NCI-H2171 treated with DMSO at 0.1 percent for 48 hours (cell line): Measurements from ENCODE around the gene PHACTR2.
"Not testable (repeated sequence)": the region's sequence is repeated elsewhere in the genome, so short reads cannot be mapped to it uniquely, and the experiment has no call there.

Source experiments
- DNase-seq: peaks from one replicate; lab custom pipeline; 2025; lab: John Stamatoyannopoulos, UW

Gene PHACTR2

DNA sequence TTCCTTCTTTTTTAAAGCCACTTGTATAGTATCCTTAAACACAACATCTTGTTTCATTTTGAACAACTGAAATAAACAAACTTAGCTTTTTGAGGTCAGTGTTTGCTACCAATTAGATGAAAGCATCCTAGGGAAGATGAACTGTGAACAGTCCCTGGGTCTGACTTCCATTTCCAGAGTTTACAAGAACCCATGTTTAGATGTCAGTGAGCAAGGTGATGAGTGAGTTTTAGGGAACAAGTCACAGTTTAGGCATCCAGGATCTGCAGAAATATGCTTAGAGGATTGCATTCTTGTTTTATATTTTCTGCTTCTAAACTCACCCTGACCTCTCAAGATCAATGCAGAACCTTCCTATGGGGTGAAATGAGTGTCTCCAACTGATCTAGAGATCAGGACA, 189.5 kb downstream of the PHACTR2 start:
- no peak for DNase-seq

DNA sequence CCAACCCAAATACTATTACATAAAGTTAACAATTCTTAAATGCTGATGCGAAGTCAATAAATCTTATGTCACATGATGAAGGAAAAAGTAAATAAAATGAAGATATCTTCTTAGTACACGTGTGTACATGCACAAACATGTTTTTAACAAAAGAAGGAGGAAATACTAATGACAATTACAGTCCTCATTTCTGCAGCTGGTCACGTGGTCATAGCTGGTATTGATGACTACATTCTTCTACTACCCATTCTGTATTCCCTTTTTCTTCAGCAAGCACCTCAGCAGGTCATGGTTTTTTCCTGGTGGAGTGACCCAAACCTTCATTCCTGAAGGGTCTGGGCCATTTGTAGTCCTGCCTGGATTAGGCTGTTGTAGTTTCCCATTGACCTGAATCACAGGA, 191.0 kb downstream of the PHACTR2 start:
- not testable (repeated sequence) for DNase-seq

DNA sequence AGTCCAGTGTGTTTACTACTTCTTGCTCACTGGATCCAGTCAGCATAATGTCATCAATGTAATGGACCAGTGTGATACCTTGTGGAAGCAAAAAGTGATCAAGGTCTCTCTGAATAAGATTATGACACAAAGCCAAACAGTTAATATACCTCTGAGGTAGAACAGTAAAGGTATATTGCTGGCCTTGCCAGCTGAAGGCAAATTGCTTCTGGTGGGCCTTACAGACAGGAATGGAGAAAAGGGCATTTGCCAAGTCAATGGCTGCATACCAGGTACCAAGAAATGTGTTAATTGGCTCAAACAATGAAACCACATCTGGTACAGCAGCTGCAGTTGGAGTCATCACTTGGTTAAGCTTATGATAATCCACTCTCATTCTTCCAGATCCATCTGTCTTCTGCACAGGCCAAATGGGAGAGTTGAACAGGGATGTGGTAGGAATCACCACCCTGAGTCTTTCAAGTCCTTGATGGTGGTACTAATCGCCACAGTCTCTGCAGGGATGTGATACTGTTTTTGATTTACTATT, 193.5 kb downstream of the PHACTR2 start:
- not testable (repeated sequence) for DNase-seq

DNA sequence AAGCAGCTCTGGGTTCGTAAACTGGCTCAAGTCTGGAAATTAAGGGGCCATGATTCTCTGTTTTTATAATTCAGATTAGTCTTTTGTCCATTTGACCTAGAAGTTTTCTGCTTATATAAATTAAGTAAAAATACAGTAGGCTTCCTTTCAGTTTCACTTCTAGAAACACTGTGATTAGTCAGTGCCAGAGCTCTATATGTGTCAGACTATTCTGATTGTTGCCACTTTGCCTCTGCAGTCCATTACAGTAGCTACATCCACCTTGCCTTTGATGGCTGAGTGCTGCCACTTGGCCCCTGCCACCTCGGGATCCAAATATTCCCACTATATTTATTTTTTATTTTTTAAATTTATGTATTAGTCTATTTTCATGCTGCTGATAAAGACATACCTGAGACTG, 194.4 kb downstream of the PHACTR2 start:
- DNase-seq: no peak

DNA sequence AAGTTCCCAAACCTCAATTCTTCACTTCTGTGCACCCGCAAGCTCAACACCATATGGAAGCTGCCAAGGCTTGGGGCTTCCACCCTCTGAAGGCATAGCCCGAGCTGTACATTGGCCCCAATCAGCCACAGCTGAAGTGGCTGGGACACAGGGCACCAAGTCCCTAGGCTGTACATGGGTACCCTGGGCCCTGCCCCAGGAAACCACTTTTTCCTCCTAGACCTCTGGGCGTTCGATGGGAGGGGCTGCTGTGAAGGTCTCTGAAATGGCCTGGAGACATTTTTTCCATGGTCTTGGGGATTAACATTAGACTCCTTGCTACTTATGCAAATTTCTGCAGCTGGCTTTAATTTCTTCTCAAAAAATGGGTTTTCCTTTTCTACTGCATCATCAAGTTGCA, 195.8 kb downstream of the PHACTR2 start:
- not testable (repeated sequence) for DNase-seq

DNA sequence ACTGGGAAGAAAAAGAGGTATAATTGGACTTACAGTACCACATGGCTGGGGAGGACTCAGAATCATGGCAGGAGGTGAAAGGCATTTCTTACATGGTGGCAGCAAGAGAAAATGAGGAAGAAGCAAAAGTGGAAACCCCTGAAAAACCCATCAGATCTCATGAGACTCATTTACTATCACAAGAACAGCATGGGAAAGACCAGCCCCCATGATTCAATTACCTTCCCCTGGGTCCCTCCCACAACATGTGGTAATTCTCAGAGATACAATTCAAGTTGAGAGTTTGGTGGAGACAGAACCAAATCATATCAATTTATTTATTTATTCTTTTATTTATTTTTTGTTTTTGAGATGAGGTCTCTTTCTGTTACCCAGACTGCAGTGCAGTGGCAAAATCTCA, 196.7 kb downstream of the PHACTR2 start:
- DNase-seq: not testable (repeated sequence)

DNA sequence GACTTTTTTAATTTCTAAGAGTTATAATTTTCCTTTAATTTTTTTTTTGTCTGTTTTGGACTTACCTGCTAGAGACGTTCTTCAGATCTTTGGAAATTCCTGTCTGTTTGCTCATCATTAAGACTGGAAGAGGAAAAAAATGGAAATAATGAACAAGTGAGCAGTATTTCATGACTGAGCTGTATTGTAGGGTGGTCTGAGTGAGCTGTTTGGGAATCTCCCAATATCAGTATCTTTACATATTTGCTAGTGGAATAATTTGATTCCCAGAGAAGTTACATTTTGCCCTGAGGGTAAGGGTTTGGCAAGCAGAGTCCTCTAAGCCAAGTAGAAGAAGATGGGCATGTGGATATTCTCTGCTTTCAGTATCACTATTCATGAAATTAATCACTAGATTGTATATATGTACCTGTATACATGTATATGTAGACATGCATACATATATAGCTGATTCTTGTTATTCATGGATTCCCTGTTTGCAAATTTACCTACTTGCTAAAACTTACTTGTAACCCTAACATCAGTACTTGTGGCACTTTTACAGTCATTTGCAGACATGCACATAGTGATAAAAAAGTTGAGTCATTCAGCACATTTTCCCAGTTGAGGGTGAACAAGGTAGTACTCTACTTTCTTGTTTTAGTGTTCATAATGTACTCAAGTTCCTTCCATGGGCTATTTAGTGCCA, 200.0 kb downstream of the PHACTR2 start:
- DNase-seq: no peak

DNA sequence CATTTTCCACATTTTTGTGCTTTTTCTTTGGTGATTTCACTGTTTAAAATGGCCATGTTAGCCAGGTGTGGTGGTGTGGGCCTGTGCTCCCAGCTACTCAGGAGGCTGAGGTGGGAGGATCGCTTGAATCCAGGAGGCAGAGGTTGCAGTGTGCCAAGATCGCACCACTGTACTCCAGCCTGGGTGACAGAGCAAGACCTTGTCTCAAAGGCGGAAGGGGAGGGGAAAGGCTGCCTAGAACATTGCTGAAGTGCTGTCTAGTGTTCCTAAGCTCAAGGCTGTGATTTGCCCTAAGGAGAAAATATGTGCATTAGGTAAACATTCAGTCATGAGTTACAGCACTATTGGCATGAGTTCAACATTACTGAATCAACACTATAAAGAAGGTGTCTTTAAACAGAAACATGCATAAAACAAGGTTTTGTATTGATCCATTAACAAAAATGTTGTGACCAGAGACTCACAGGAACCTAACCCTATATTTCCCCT, 200.6 kb downstream of the PHACTR2 start:
- DNase-seq: no peak

DNA sequence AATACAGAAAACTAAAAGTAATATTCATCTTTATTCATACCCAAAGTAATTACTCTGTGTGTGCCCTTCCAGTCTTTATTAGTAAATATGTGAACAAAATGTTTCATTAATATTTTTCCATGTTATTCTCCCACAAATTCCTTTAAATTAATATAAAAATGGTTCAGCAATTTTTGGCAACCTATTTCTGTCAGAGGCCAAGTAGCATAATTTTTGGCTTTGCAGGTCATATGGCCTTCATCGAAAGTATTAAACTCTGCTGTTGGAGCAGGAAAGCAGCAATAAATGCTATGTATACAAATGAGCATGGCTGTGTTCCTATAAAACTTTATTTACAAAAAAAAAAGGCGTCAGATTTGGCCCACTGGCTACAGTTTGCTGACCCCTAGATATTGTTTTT, 202.6 kb downstream of the PHACTR2 start:
- no peak for DNase-seq
